Measurements from ENCODE around the gene ELOF1.

GRCh38 chr19:11506967-11507366 lies 52.1 kb downstream of the ELOF1 start:
- TF ChIP-seq CTCF (IDR thresholded peaks at IDR 0.05): no peak
- TF ChIP-seq EP300 (IDR thresholded peaks at IDR 0.05; ENCODE audit: low read depth): no peak
- TF ChIP-seq POLR2AphosphoS5 (IDR thresholded peaks at IDR 0.05): no peak
- no peak for TF ChIP-seq POLR2A (IDR thresholded peaks at IDR 0.05)

Data from transverse colon (tissue), 4 donors.